Measurements from ENCODE around the gene TCHP. TPM values are rescaled to one million over a fixed set of nuclear protein-coding genes. Genes with fewer than 3 reads are reported as not detected.
A peak's percentile ranks its signal among the peaks of the same experiment; 100 is the strongest.
"Not testable (repeated sequence)": the region's sequence is repeated elsewhere in the genome, so short reads cannot be mapped to it uniquely, and the experiment has no call there.

TCHP gene
- total RNA-seq, 2 donors from 2014 or later = 9.3 to 13.8 TPM

DNA sequence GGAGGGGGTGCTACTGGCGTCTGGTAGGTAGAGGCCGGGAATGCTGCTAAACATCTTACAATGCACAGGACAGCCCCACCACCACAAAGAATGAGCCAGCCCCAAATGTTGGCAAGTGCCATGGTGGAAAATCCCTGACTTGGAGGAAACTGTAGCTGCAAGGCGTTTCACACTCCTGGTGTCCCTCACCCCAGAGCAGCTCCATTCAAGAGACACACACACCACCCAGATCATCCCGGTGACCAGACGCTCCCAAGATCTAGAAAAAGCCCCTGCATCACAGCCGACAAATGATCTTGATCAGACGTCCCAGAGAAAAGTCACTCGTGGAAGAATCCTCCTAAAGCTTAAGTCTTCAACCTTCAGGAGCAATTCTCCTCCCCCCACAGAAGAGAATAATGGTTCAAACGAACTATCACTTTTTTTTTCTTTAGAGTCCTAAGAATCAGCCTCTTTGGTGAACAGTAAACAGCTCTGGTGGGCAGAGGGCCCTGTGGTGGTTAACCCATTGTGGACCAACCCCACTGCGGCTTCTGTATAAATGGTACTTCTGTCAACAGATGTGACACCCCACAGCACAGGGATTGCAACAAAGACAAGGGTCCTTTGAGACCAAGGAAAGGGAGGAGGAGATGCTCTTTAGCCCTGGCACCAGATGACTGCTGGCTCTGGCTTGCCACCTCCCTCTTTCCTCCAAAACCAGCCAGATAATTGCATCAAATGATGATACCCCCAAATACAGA, 22.4 kb upstream of the TCHP start:
- intact Hi-C loops (cut with DNase I) = loop anchor here in 1 of 2 donors (10.0 kb wide), 1 partner anchor 73 kb away; no protein-coding TSS in a partner anchor
- no peak for DNase-seq (ENCODE audit: low spot score)

DNA sequence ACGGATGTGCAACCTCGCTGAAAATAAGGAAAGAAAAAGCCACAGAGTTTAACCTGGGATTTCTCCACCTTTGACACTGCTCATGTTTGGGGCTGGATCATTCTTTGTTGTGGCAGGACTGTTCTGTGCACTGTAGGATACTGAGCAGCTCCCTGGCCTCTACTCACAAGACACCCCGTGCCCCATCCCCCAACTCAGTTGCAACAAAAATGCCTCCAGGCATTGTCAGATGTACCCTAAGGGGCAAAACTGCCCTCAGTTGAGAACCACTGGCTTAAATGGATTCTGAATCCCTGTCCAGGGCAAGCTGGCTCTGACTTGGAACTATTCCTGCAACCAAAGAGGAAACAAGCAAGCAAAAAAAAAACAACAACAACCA, 21.8 kb upstream of the TCHP start:
- intact Hi-C loops (cut with DNase I) = loop anchor here in 1 of 2 donors (10.0 kb wide), 1 partner anchor 73 kb away; no protein-coding TSS in a partner anchor
- no peak for DNase-seq (ENCODE audit: low spot score)

DNA sequence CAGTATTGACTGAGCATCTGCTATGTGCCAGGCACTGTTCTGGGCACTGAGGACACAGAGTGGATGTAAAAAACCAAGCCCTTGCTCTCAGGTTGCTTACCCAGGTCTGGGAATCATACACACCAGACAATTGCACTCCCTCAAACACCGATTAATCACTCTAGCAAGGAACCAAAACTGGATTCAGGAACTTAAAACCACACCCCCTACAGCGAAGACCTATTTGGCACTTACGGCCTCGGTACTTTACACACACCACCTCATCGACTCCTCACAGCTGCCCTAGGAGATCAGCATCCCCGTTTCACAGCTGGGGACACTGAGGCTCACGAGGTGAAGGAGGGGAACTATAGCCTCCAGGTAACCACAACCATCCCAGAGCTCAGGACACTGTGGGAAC, 21.3 kb upstream of the TCHP start:
- intact Hi-C loops (cut with DNase I) = loop anchor here in 1 of 2 donors (10.0 kb wide), 1 partner anchor 74 kb away; no protein-coding TSS in a partner anchor

DNA sequence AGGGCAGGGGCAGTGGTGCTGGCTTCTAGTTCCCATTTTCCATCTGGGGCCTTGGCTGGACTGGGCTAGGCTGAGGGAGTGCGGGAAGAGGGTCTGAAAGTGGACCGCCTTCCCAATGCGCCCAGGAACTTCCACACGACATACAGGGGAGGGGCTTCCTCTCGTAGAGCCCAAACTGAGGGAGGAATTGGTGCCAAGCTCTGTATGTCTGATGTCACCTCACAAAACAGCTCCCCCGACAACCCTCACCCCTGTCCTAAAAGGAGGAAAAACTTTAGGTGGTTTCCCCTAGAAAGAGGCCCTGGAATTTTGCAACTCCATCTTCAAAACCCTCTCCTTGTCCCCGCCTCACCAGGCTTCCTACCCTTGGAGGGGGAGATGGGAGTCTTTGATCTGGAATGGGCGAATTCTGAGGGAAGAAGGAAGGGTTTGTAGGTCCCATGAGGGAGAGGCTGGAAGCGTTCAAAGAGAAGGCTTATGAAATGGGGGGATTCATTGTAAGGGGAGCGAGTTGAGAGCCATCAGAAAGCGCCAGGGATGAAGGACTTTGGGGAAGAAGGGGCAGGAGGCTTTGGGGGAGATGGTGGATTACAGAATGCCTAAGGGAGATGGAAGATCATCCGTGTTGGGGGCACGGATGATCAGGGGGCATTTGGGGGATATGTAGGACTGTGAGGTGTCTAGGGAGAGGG, 20.6 kb upstream of the TCHP start:
- intact Hi-C loops (cut with DNase I) = loop anchor here (10.0 kb wide), 1 partner anchor 75 kb away; no protein-coding TSS in a partner anchor
- DNase-seq (ENCODE audit: low spot score) = no peak

More for the DNA sequence above, 21.3 kb upstream of the TCHP start:
- DNase-seq (ENCODE audit: low spot score) = no peak

DNA sequence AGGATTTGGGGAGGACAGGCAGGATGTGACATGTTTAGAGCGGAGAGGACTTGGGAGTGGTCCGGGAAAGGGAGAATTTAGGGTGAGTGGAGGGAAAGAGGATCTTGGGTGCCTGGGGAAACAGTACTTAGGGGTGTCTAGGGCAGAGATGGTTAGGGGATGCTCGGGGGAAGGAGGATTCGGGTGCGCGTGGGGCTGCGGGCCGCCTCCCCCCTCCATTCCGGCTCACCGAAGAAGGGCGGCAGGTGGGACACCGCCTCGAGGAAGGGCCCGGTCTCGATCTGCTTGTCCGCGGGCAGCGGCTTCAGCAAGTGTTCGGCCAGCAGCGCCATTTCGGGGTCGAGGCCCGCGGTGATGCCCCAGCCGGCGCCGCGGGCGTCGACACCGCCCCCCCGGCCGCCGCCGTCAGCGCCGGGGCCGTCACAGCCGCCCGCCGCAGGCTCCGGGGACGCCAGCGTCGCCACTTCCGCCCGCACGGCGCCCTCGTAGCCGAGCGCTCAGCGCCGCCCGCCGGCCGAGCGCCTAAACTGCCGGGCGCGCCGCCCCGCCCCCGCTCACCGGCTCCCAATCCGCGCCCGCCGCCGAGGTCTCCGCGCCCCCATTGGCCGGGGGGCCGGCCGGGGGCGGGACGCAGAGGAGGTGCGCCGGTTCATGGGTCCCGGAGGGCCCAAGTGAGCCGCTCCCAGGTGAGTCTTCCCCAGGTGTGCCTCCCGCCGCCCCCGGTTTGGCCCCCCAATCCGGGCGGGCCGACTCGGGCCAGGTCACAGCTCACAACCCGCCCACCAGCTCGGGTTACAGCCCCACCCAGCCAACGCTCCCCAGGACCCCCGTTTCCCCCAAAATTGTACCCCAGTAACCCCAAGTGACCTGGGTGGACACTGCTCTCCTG, 19.8 kb upstream of the TCHP start, which contains the start of gene GLTP:
Gene GLTP, minus strand, starts transcription at position 499 of the 889 bp plus-strand sequence. Its CDS starts 167 bp downstream, at position 332.
- intact Hi-C loops (cut with DNase I) = loop anchor here in 1 of 2 donors (10.0 kb wide), 1 partner anchor 75 kb away; no protein-coding TSS in a partner anchor
- peak; percentile 95 for DNase-seq (ENCODE audit: low spot score)

DNA sequence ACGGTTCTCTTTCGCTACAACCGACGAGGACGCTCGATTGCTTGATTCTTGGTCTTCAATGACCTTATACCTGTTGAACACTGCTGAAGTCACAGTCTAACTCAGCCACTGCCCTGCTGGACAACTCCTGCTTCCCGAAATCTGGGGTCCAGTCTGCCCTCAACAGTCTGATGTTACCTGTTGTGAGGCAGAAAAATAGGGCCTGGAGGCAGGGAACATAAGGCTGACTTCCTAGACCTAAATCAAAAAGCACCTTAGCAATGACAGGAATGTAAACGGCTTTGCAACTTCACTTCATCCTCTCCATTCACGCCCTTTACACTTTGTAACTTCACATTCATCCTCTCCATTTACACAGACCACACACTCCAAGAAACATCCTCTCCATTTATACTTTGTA, 19.1 kb upstream of the TCHP start:
- intact Hi-C loops (cut with DNase I) = loop anchor here in 1 of 2 donors (10.0 kb wide), 1 partner anchor 76 kb away; no protein-coding TSS in a partner anchor
- no peak for DNase-seq (ENCODE audit: low spot score)

DNA sequence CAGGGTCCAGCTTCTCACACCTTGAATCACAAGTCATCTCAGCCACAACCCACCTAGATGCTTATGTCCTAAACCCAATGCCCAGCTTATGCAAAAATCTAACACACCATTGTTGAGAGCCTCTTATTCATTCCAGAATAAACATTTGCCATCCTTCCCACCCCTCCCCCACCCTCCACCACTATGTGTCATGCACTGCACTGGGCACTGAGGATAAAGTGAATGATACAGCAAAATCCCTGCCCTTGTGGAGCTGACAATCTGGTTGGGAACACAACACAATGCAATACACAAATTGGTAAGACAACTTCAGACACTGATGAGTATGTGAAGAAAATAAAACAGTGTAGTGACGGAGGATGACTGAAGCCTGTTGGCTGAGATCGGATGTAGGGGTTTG, 18.3 kb upstream of the TCHP start:
- intact Hi-C loops (cut with DNase I) = loop anchor here in 1 of 2 donors (10.0 kb wide), 1 partner anchor 77 kb away; no protein-coding TSS in a partner anchor
- DNase-seq (ENCODE audit: low spot score) = no peak

DNA sequence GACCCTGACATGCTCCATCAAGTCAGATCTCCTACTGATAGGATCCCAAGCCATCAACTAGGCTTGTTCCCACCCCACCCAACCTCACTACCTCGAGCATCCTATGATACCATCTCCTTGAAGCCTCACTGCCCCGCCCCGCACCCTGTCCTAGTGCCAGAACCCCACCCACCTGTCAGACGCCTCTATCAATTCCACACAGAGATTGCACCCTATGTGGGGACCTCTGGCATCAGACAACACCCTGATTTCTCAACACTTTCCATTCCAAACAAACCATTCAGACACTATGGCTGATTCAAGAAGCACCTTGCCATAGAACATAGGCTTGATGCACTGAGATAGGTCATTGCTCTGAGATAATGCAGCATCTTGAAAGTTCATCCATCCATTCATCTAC, 16.6 kb upstream of the TCHP start:
- DNase-seq (ENCODE audit: low spot score) = no peak
- intact Hi-C loops (cut with DNase I) = loop anchor here in 1 of 2 donors (10.0 kb wide), 1 partner anchor 79 kb away; no protein-coding TSS in a partner anchor

DNA sequence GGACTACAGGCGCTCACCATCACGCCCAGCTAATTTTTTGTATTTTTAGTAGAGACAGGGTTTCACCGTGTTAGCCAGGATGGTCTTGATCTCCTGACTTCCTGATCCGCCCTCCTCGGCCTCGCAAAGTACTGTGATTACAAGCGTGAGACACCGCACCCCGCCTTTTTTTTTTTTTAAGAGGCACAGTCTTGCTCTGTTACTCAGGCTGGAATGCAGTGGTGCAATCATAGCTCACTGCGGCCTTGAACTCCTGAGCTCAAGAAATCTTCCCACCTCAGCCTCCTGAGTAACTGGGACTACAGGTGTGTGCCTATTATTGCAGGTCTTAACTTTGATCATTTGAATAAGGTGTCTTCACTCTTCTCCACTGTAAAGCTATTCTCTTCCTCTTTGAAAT, 14.5 kb upstream of the TCHP start:
- intact Hi-C loops (cut with DNase I) = loop anchor here in 1 of 2 donors (10.0 kb wide), 1 partner anchor 81 kb away; no protein-coding TSS in a partner anchor
- DNase-seq (ENCODE audit: low spot score) = no peak

DNA sequence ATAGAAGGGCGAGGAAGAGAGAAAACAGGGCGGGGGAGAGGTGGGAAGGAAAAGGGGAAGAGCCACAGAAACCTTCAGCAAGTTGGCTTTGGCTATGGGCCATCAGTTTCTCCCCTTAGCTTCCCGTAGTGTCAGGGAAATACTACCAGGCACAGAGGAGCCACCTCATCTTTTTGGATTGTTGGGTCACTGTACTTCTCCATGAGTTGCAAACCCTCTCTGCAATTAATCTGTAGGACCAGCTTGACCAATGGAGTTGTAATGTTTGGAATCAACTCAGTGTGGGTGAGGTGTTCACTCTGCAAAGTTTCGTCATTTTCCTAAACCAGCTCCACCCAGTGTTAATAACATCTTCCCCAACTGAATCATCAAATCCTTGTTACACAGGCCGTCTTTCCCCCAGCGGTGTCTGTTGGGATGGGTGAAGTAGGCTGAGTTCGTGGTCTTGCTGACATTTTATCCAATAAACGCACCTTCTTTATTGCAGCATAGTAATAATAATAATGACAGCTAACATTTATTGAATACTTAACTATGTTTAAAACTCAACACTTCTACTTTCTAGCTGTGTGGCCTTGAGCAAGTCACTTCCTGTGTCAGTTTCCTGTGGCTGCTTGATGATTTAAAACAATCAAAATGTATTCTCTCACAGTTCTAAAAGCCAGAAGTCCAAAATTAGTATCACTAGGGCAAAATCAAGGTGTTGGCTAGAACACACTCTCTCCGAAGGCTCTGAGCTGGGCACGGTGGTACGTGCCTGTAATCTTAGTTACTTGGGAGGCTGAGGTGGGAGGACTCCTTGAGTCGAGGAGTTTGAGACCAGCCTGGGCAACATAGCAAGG, 11.7 kb upstream of the TCHP start:
- intact Hi-C loops (cut with DNase I) = loop anchor here in 1 of 2 donors (10.0 kb wide), 1 partner anchor 84 kb away; no protein-coding TSS in a partner anchor
- DNase-seq (ENCODE audit: low spot score) = no peak

DNA sequence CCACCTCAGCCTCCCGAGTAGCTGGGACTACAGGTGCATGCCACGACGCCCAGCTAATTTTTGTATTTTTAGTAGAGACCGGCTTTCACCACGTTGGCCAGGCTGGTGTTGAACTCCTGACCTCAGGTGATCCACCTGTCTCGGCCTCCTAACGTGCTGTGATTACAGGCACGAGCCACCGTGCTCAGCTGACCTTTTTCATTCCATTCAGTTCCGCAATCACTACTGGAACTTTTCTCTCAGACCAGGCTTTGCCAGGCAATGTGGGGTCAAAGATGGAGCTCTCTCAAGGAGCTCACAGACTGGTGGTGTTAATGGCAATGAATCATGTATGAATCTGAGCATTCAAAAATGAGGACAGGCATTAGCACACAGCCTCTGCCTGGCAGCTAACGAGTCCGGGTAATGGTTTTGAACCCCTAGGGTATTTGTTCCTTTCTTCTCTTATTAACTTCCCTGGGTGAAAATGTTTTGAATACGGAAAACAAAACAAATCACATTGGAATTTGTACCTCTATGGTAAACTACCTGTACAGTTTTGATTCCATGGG, 9.4 kb upstream of the TCHP start:
- intact Hi-C loops (cut with DNase I) = no loop called here

DNA sequence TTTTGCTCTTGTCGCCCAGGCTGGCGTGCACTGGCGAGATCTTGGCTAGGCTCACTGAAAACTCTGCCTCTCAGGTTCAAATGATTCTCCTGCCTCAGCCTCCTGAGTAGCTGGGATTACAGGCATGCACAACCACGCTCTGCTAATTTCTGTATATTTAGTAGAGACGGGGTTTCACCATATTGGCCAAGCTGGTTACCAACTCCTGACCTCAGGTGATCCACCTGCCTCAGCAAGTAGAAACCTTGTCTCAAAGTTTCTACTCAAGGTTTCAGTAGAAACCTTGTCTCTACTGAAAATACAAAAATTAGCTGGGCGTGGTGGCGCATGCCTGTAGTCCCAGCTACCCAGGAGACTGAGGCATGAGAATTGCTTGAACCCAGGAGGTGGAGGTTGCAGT, 8.3 kb upstream of the TCHP start:
- intact Hi-C loops (cut with DNase I) = not testable (repeated sequence)

More for the DNA sequence above, 9.4 kb upstream of the TCHP start:
- DNase-seq (ENCODE audit: low spot score) = no peak

DNA sequence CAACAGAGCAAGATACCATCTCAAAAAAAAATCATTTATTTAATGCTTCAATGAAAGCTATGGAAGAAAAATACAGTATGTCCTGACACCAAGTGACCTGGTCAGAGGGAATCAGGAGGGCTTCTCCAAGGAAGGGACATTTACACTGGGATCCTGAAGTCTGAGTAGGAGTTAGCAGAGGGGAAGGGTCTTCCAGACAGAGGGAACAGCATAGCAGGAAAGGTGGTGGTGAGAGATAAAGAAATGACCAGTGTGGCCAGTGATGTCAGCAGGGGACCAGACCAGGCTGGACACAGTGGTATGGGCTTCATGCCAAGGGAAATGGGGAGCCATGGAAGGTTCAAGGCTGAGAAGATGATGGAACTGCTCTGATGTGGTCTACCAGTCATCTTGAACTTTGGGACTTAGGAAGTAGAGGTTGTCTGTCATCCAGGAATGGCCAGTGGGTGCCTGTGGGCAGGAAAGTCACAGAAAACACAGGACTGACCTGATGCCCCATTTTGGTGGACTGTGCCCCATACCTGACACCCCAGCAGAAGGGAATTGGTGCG, 7.8 kb upstream of the TCHP start:
- intact Hi-C loops (cut with DNase I) = no loop called here
- no peak for DNase-seq (ENCODE audit: low spot score)

More for the DNA sequence above, 8.3 kb upstream of the TCHP start:
- DNase-seq (ENCODE audit: low spot score) = not testable (repeated sequence)

DNA sequence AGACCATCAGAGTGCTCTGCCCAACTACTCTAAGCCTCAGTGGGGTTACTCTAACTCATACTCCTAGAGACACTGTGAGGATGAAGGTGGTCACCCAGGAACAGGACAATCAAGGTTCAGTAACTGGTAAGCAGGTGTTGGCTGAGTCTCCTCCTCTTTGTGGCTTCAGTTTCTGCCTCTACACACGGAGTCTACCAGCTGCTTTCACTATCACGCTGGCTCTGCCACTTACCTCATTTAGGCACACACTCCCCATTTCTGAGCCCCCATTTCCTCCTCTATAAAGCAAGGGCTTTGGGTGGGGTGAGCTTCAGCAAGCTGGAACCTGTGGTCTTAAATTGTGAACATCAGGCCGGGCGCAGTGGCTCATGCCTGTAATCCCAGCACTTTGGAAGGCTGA, 7.3 kb upstream of the TCHP start:
- DNase-seq (ENCODE audit: low spot score) = no peak
- intact Hi-C loops (cut with DNase I) = no loop called here

DNA sequence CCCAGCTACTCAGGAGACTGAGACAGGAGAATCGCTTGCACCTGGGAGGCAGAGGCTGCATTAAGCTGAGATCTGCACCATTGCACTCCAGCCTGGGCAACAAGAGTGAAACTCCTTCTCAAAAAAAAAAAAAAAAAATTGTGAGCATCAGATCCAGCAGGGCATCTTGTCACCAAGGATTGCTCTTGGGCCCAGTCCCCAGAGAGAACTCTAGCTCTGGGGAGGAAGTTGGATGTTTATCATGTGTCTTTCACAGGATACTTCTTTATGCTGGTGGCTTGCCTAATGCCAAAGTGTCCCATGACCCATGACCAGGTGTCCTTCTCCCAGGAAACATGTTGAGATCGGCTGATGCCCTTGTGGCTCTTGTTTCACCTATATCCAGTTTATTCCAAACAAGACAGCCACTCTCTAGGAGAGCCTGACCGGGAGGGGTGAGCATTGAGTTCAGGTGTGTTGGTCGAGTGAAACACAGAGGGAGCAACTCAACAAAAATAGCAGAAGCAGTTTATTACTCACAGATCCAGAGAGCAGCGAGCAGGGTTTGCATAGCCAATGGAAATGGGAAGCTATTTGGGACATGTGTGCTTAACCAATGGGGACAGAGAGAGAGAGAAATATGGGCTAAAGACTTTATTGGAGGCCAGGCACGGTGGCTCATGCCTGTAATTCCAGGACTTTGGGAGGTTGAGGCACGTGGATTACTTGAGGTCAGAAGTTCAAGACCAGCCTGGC, 6.6 kb upstream of the TCHP start:
- intact Hi-C loops (cut with DNase I) = no loop called here
- DNase-seq (ENCODE audit: low spot score) = no peak

DNA sequence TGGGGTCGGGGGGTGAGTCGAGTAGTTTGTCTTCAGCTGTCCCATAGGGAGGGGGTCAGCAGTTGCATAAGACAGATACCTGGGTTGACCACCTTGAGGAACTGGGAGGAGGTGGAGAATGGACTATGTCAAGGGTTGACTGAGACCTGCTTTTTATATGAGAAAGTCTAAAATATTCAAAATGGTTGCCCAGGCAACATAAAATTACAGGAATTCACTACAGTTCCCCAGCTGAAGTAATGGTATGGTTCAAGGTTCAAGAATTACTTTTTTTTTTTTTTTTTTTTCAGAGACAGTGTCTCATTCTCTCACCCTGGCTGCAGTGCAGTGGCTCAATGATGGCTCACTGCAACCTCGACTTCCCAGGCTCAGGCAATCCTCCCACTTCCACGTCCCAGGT, 5.1 kb upstream of the TCHP start:
- no peak for DNase-seq (ENCODE audit: low spot score)
- intact Hi-C loops (cut with DNase I) = no loop called here

DNA sequence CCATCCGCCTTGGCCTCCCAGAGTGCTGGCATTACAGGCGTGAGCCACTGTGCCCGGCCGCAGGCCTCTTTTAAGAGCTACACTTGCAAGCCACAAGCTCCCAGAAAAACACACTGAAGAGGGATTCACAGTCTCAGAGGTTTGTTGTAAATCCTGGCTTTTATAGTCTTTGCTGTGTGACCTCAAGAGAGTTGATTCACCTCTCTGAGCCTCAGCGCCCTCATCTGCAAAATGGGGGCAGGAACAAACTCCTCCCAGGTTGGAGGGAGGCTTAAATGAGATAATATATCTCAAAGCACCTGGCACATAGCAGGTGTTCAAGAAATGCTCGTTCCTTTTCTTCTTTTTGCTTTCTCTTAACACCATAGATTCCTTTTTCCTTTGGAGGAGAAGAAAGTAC, 3.9 kb upstream of the TCHP start:
- no peak for DNase-seq (ENCODE audit: low spot score)
- intact Hi-C loops (cut with DNase I) = no loop called here
